Measurements from ENCODE around the gene MCF2L2. TPM values are rescaled to one million over a fixed set of nuclear protein-coding genes. Genes with fewer than 3 reads are reported as not detected.

Gene MCF2L2
- total and polyA plus RNA-seq, 2 experiments from 2014 or later = 6.7 to 14.6 TPM

DNA sequence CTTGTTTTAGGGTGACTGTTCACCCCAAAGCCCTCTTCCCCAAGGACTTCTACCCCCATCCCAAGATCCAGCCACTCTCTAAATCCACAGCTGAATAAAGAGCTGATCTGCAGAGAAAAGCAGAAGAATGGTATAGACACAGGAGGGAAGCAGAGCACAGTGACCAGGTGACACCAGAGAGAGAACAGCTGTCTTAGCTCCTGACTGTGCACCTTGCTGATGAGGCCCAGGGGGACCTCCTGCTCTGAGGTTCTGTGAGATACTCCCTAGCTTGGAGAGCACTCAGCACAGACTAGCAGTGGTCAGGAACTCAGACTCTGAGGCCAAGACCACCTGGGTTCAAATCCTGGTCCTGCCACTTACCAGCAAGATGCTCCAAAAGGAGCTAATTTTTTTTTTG, 17.7 kb downstream of the MCF2L2 start (continued):
- TF ChIP-seq, protein P1, sequence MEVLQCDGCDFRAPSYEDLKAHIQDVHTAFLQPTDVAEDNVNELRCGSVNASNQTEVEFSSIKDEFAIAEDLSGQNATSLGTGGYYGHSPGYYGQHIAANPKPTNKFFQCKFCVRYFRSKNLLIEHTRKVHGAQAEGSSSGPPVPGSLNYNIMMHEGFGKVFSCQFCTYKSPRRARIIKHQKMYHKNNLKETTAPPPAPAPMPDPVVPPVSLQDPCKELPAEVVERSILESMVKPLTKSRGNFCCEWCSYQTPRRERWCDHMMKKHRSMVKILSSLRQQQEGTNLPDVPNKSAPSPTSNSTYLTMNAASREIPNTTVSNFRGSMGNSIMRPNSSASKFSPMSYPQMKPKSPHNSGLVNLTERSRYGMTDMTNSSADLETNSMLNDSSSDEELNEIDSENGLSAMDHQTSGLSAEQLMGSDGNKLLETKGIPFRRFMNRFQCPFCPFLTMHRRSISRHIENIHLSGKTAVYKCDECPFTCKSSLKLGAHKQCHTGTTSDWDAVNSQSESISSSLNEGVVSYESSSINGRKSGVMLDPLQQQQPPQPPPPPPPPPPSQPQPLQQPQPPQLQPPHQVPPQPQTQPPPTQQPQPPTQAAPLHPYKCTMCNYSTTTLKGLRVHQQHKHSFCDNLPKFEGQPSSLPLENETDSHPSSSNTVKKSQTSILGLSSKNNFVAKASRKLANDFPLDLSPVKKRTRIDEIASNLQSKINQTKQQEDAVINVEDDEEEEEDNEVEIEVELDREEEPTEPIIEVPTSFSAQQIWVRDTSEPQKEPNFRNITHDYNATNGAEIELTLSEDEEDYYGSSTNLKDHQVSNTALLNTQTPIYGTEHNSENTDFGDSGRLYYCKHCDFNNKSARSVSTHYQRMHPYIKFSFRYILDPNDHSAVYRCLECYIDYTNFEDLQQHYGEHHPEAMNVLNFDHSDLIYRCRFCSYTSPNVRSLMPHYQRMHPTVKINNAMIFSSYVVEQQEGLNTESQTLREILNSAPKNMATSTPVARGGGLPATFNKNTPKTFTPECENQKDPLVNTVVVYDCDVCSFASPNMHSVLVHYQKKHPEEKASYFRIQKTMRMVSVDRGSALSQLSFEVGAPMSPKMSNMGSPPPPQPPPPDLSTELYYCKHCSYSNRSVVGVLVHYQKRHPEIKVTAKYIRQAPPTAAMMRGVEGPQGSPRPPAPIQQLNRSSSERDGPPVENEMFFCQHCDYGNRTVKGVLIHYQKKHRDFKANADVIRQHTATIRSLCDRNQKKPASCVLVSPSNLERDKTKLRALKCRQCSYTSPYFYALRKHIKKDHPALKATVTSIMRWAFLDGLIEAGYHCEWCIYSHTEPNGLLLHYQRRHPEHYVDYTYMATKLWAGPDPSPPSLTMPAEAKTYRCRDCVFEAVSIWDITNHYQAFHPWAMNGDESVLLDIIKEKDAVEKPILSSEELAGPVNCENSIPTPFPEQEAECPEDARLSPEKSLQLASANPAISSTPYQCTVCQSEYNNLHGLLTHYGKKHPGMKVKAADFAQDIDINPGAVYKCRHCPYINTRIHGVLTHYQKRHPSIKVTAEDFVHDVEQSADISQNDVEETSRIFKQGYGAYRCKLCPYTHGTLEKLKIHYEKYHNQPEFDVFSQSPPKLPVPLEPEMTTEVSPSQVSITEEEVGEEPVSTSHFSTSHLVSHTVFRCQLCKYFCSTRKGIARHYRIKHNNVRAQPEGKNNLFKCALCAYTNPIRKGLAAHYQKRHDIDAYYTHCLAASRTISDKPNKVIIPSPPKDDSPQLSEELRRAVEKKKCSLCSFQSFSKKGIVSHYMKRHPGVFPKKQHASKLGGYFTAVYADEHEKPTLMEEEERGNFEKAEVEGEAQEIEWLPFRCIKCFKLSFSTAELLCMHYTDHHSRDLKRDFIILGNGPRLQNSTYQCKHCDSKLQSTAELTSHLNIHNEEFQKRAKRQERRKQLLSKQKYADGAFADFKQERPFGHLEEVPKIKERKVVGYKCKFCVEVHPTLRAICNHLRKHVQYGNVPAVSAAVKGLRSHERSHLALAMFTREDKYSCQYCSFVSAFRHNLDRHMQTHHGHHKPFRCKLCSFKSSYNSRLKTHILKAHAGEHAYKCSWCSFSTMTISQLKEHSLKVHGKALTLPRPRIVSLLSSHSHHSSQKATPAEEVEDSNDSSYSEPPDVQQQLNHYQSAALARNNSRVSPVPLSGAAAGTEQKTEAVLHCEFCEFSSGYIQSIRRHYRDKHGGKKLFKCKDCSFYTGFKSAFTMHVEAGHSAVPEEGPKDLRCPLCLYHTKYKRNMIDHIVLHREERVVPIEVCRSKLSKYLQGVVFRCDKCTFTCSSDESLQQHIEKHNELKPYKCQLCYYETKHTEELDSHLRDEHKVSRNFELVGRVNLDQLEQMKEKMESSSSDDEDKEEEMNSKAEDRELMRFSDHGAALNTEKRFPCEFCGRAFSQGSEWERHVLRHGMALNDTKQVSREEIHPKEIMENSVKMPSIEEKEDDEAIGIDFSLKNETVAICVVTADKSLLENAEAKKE (CRISPR knock-in tag; IDR thresholded peaks at IDR 0.05) = no peak
- TF ChIP-seq, protein P2, sequence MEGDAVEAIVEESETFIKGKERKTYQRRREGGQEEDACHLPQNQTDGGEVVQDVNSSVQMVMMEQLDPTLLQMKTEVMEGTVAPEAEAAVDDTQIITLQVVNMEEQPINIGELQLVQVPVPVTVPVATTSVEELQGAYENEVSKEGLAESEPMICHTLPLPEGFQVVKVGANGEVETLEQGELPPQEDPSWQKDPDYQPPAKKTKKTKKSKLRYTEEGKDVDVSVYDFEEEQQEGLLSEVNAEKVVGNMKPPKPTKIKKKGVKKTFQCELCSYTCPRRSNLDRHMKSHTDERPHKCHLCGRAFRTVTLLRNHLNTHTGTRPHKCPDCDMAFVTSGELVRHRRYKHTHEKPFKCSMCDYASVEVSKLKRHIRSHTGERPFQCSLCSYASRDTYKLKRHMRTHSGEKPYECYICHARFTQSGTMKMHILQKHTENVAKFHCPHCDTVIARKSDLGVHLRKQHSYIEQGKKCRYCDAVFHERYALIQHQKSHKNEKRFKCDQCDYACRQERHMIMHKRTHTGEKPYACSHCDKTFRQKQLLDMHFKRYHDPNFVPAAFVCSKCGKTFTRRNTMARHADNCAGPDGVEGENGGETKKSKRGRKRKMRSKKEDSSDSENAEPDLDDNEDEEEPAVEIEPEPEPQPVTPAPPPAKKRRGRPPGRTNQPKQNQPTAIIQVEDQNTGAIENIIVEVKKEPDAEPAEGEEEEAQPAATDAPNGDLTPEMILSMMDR (conservative IDR thresholded peaks at IDR 0.05; ENCODE audit: low read depth in 2 of 2) = no peak
- no peak for TF ChIP-seq EZH2phosphoT487 (IDR thresholded peaks at IDR 0.05; ENCODE audit: unreplicated experiment)
- no peak for TF ChIP-seq NANOG (IDR thresholded peaks at IDR 0.05; ENCODE audit: borderline replicate concordance)
- TF ChIP-seq STAT1 (IDR thresholded peaks at IDR 0.05; ENCODE audit: unreplicated experiment) = no peak
- no peak for TF ChIP-seq ZNF331 (CRISPR knock-in tag; IDR thresholded peaks at IDR 0.05; ENCODE audit: low read depth)
- TF ChIP-seq, protein P3, sequence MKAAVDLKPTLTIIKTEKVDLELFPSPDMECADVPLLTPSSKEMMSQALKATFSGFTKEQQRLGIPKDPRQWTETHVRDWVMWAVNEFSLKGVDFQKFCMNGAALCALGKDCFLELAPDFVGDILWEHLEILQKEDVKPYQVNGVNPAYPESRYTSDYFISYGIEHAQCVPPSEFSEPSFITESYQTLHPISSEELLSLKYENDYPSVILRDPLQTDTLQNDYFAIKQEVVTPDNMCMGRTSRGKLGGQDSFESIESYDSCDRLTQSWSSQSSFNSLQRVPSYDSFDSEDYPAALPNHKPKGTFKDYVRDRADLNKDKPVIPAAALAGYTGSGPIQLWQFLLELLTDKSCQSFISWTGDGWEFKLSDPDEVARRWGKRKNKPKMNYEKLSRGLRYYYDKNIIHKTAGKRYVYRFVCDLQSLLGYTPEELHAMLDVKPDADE (IDR thresholded peaks at IDR 0.05) = no peak
- no peak for TF ChIP-seq EZH2 (IDR thresholded peaks at IDR 0.05; ENCODE audit: low read depth, unreplicated experiment)

Measured in GM23338 (cell line).